Heart left ventricle (tissue), 13 donors: ENCODE measurements around the gene SORBS1.

ENCODE experiments used
- CTCF ChIP-seq, 12 donors: fragments of 200-600 bp; sonication (generic) in 4 of 12; IDR thresholded peaks; one replicate each; pipeline versions ENCODE4 v1.5.0 to v1.8.0; 2018 to 2022; ENCODE audit warnings: antibody characterized with exemption in 12 of 12, mild to moderate bottlenecking in 5 of 12
- POLR2A ChIP-seq, 2 donors: fragments of 450-650 bp; IDR thresholded peaks; one replicate each; pipeline ENCODE4 v1.6.1; 2017; ENCODE audit warnings: antibody characterized with exemption in 2 of 2, mild to moderate bottlenecking in 2 of 2, moderate library complexity in 2 of 2
- donor health status: ischemic (EF 13 %, LVEDD 7.1; RV severe dilation, severe dysfunction).
- donor health status: DM: no; HTN: yes; CAD: no.
- donor health status: DM: no; HTN: no; CAD: no.
- donor health status: ischemic (EF 25% LVEDD 6.9; RV normal size, moderate dysfunction).
- donor health status: ischemic (EF 25% LVEDD 5.7; RV mildly dilated, moderate dysfunction).
- donor health status: ischemic (EF 35%, LVEDD 5.7; RV mildly dilated, moderate dysfunction).
- donor health status: nonischemic (EF 11% LVEDD 7.7; RV severe dilation, severe dysfunction).
- donor health status: DM: yes; HTN: yes; CAD: no.
- donor health status: PGD.
- donor health status: ischemic (EF 29% LVEDD 5.4; RV normal size, mild dysfunction).
- donor health status: nonischemic (EF 23%, LVEDD 6.1; RV moderate dilation, normal function).

GRCh38 chr10:95405655-95406054 lies 155.5 kb downstream of the SORBS1 start:
- TF ChIP-seq CTCF (IDR thresholded peaks at IDR 0.05), result no peak
- TF ChIP-seq POLR2A (IDR thresholded peaks at IDR 0.05), result peak in 1 of 2 donors; percentile 5
